GM18526 (cell line): ENCODE measurements around the gene SLTM.

ENCODE experiments used
- POLR2A ChIP-seq: IDR thresholded peaks from 3 replicates; pipeline ENCODE4 v1.6.1; 2011; ENCODE audit not compliant: insufficient read length; ENCODE audit errors: extremely low read depth

The SLTM gene

GRCh38 chr15:58934521-58934920 is 1.0 kb upstream of the SLTM start:
- TF ChIP-seq POLR2A = no peak

GRCh38 chr15:58934114-58934447 is 602 bp upstream of the SLTM start:
- TF ChIP-seq POLR2A = no peak

GRCh38 chr15:58932710-58933280 is 684 bp downstream of the SLTM start:
- TF ChIP-seq POLR2A = no peak

GRCh38 chr15:58931987-58932588 is 1.4 kb downstream of the SLTM start:
- no peak for TF ChIP-seq POLR2A

GRCh38 chr15:58929891-58930416 is 3.5 kb downstream of the SLTM start:
- no peak for TF ChIP-seq POLR2A

GRCh38 chr15:58926823-58927222 is 6.7 kb downstream of the SLTM start:
- TF ChIP-seq POLR2A = no peak

- TF ChIP-seq POLR2A = no peak
Measured at GRCh38 chr15:58924327-58924726, 9.2 kb downstream of the SLTM start.

GRCh38 chr15:58923696-58924300 is 9.7 kb downstream of the SLTM start:
- TF ChIP-seq POLR2A = no peak

- no peak for TF ChIP-seq POLR2A
Measured at GRCh38 chr15:58923284-58923683, 10.2 kb downstream of the SLTM start.

- TF ChIP-seq POLR2A = no peak
Measured at GRCh38 chr15:58921267-58921790, 12.2 kb downstream of the SLTM start.

- TF ChIP-seq POLR2A = no peak
Measured at GRCh38 chr15:58919232-58919631, 14.2 kb downstream of the SLTM start.

GRCh38 chr15:58918239-58918638 is 15.2 kb downstream of the SLTM start:
- no peak for TF ChIP-seq POLR2A

GRCh38 chr15:58916962-58917361 is 16.5 kb downstream of the SLTM start:
- no peak for TF ChIP-seq POLR2A

GRCh38 chr15:58910456-58910855 is 23.0 kb downstream of the SLTM start:
- no peak for TF ChIP-seq POLR2A

- no peak for TF ChIP-seq POLR2A
Measured at GRCh38 chr15:58909616-58910015, 23.9 kb downstream of the SLTM start.

- TF ChIP-seq POLR2A = no peak
Measured at GRCh38 chr15:58908550-58909309, 24.7 kb downstream of the SLTM start.
